ENCODE measurements around the gene HACD2.
A peak's percentile ranks its signal among the peaks of the same experiment; 100 is the strongest.

HACD2 gene

GRCh38 chr3:123476967-123477750 is 107.7 kb downstream of the HACD2 start:
- DNase-seq = no peak

- DNase-seq = no peak
Observed at GRCh38 chr3:123475786-123476185, 109.1 kb downstream of the HACD2 start.

GRCh38 chr3:123471106-123471505 is 113.7 kb downstream of the HACD2 start:
- no peak for DNase-seq

- no peak for DNase-seq
Observed at GRCh38 chr3:123469323-123469995, 115.4 kb downstream of the HACD2 start.

GRCh38 chr3:123467046-123467445 is 117.8 kb downstream of the HACD2 start:
- DNase-seq = no peak

- no peak for DNase-seq
Observed at GRCh38 chr3:123464211-123464610, 120.6 kb downstream of the HACD2 start.

GRCh38 chr3:123459862-123460261 is 125.0 kb downstream of the HACD2 start:
- DNase-seq = no peak

GRCh38 chr3:123458255-123458654 is 126.6 kb downstream of the HACD2 start:
- DNase-seq = no peak

GRCh38 chr3:123457841-123458240 is 127.0 kb downstream of the HACD2 start:
- DNase-seq = no peak

GRCh38 chr3:123453675-123454074 is 131.2 kb downstream of the HACD2 start:
- DNase-seq = no peak

- DNase-seq = no peak
Observed at GRCh38 chr3:123451186-123451585, 133.7 kb downstream of the HACD2 start.

- DNase-seq = no peak
Observed at GRCh38 chr3:123449997-123450604, 134.8 kb downstream of the HACD2 start.

GRCh38 chr3:123449102-123449996 is 135.5 kb downstream of the HACD2 start:
- no peak for DNase-seq

GRCh38 chr3:123448536-123449101 is 136.2 kb downstream of the HACD2 start, which contains the start of gene ADCY5:
ADCY5 (minus strand) TSS chr3:123449090; CDS start chr3:123448545, 545 bp downstream.
- no peak for DNase-seq

- DNase-seq = peak; percentile 31
Observed at GRCh38 chr3:123447749-123448517, 136.9 kb downstream of the HACD2 start.

- DNase-seq = no peak
Observed at GRCh38 chr3:123447416-123447748, 137.5 kb downstream of the HACD2 start.

GRCh38 chr3:123446610-123447109 is 138.2 kb downstream of the HACD2 start:
- no peak for DNase-seq

GRCh38 chr3:123446210-123446609 is 138.6 kb downstream of the HACD2 start:
- no peak for DNase-seq

GRCh38 chr3:123445702-123446101 is 139.2 kb downstream of the HACD2 start:
- DNase-seq = no peak

GRCh38 chr3:123444744-123445143 is 140.1 kb downstream of the HACD2 start:
- no peak for DNase-seq

- no peak for DNase-seq
Observed at GRCh38 chr3:123444023-123444422, 140.8 kb downstream of the HACD2 start.

- no peak for DNase-seq
Observed at GRCh38 chr3:123442908-123443307, 141.9 kb downstream of the HACD2 start.
